ENCODE results near the gene PHF2. TPM values are rescaled to one million over a fixed set of nuclear protein-coding genes. Genes with fewer than 3 reads are reported as not detected.

Gene PHF2
- polyA plus RNA-seq, 1 of the 3 experiments (the other 2 are of a cell fraction), result 11.2 TPM

DNA sequence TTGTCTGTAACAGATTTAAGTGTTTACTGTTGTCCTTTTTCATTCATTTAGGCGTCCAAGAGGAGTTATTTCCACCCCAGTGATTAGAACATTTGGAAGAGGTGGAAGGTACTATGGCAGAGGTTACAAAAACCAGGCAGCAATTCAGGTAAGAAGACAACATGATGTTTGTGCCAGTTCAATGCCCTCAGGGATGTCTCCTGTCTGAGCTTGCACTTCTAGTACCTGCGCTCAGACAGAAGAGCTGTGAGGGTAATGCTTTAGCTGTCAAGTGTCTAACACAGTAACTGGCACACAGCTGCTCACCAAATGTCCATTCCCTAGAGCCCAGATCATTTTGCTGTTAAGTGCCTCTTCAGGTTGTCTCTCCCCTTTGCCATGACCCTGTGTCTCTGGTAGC lies 14.2 kb upstream of the PHF2 start:
- no peak overlapping the region for H2AFZ ChIP-seq (ENCODE audit: low read depth)
- WGBS (ENCODE audit: low lambda C conversion rate), result 99% methylated on average over 2 of the region's 2 CpGs
- CTCF ChIA-PET, result no interaction called here
- H4K20me1 ChIP-seq (ENCODE audit: insufficient read depth), result no peaks in the 10 kb centered on the region
- H3K36me3 ChIP-seq (replicated peaks in 1 of 2; ENCODE audit: control insufficient read depth in 1 of 2, insufficient read depth in 2 of 2, low read length in 1 of 2), result peaks cover 44 to 65% of the 10 kb centered on the region in 2 experiments
- no peaks in the 10 kb centered on the region for H3K9me3 ChIP-seq
- no peaks in the 10 kb centered on the region; the same call in 1 of the 2 replicates for H3K79me2 ChIP-seq (ENCODE audit: insufficient read depth)
- DNase-seq, result no peak
- H3K27me3 ChIP-seq (ENCODE audit: insufficient read depth), result no peaks in the 10 kb centered on the region
- TF ChIP-seq RFX5 (IDR thresholded peaks at IDR 0.05; ENCODE audit: low read length) (no peak), RXRA (IDR thresholded peaks at IDR 0.05; ENCODE audit: borderline replicate concordance, low read depth) (no peak), POLR2AphosphoS5 (IDR thresholded peaks at IDR 0.05; ENCODE audit: low read depth, low read length) (no peak), CHD2 (IDR thresholded peaks at IDR 0.05; ENCODE audit: low read length, partially characterized antibody) (no peak), MEF2A (IDR thresholded peaks at IDR 0.05; ENCODE audit: borderline replicate concordance, low read depth) (no peak), EZH2phosphoT487 (IDR thresholded peaks at IDR 0.05; ENCODE audit: borderline replicate concordance, low read depth) (no peak), FOXM1 (IDR thresholded peaks at IDR 0.05; ENCODE audit: low read depth) (no peak), YY1 (IDR thresholded peaks at IDR 0.05; ENCODE audit: low read depth) (no peak), REST (IDR thresholded peaks at IDR 0.05; ENCODE audit: low read depth, low read length) (no peak), EP300 (IDR thresholded peaks at IDR 0.05; ENCODE audit: borderline replicate concordance in 1 of 2, low read depth in 1 of 2, low read length in 1 of 2) (no peak), RAD21 (IDR thresholded peaks at IDR 0.05; ENCODE audit: low read length) (no peak), NFIC (IDR thresholded peaks at IDR 0.05; ENCODE audit: borderline replicate concordance) (no peak), NRF1 (IDR thresholded peaks at IDR 0.05; ENCODE audit: low read depth, low read length) (no peak), USF1 (IDR thresholded peaks at IDR 0.05; ENCODE audit: borderline replicate concordance, low read depth) (no peak), FOXJ3 (CRISPR knock-in tag; IDR thresholded peaks at IDR 0.05) (no peak)
- TF ChIP-seq, protein P1, sequence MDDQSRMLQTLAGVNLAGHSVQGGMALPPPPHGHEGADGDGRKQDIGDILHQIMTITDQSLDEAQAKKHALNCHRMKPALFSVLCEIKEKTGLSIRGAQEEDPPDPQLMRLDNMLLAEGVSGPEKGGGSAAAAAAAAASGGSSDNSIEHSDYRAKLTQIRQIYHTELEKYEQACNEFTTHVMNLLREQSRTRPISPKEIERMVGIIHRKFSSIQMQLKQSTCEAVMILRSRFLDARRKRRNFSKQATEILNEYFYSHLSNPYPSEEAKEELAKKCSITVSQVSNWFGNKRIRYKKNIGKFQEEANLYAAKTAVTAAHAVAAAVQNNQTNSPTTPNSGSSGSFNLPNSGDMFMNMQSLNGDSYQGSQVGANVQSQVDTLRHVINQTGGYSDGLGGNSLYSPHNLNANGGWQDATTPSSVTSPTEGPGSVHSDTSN (IDR thresholded peaks at IDR 0.05), result no peak
- no peak overlapping the region for H3K27ac ChIP-seq (ENCODE audit: low read depth in 2 of 2, low read length in 1 of 2)
- H3K4me1 ChIP-seq (ENCODE audit: control insufficient read depth in 1 of 2, insufficient read depth in 2 of 2, low read depth in 1 of 2, low read length in 1 of 2), result peaks cover 0 to 4% of the 10 kb centered on the region in 2 experiments; a peak in 2 of 4 replicates
- peaks cover 26% of the 10 kb centered on the region for H3F3A ChIP-seq (replicated peaks; ENCODE audit: insufficient read depth)
- H3K4me2 ChIP-seq, result no peak overlapping the region
- no peak overlapping the region for H3K9ac ChIP-seq
- H3K4me3 ChIP-seq (ENCODE audit: low read depth in 2 of 2, low read length in 1 of 2), result no peak overlapping the region
- H3K9me2 ChIP-seq, result no peaks in the 10 kb centered on the region
- POLR2A ChIA-PET, result no interaction called here

All from SK-N-SH (cell line).